Stimulated activated CD4-positive, alpha-beta T cell treated with anti-CD3 and anti-CD28 coated beads, Interleukin-2, amount 100 ng/mL, for 24 hours (primary cell): ENCODE data around the gene TLN1.

Experiments used
- DNase-seq, 2 donors: peaks; one replicate each; pipeline ENCODE4 v3.0.0-alpha.2; 2020

Gene TLN1

GRCh38 chr9:35705372-35705771 lies 26.6 kb downstream of the TLN1 start:
- DNase-seq = no peak

- DNase-seq = no peak
Observed at GRCh38 chr9:35703906-35704672, 27.9 kb downstream of the TLN1 start.

GRCh38 chr9:35702696-35703095 lies 29.3 kb downstream of the TLN1 start:
- DNase-seq = no peak

DNA sequence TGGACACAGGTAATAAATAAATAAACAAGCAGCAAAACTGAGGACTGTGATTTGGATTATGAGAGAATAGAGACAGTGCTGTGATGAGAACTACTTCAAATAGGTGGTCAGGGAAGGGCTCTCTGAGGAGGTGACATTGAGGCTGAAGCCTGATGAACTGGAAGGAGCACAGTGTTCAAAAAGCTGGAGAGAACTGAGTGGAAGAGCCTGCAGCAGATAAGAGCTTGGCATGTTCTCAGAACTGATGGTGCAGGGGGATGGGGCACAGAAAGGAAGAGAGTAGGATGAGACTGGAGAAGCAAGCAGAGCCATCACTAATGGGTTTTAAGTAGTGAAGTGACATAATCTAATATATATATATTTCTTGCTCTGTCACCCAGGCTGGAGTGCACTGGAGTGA lies 31.1 kb downstream of the TLN1 start:
- no peak for DNase-seq

DNA sequence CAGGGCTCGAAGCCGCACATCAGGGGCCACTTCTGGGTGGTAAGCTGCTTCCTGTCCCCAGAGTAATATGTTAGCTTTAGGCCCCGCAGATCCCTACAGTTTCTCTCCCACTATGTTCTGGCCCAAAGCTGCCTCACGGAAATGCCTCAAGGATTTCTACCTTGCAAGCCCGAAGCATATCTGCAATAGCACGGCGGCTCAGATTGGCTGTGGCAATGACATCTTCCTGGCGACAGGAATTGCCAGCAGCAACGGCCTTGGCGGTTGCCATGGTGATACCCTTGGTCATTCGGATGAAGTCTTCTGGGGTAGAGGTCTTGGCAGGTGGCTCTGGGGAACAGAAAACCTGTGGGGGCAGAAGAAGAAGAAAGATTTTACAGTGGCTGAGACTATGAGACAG lies 32.0 kb downstream of the TLN1 start:
- DNase-seq = no peak

DNA sequence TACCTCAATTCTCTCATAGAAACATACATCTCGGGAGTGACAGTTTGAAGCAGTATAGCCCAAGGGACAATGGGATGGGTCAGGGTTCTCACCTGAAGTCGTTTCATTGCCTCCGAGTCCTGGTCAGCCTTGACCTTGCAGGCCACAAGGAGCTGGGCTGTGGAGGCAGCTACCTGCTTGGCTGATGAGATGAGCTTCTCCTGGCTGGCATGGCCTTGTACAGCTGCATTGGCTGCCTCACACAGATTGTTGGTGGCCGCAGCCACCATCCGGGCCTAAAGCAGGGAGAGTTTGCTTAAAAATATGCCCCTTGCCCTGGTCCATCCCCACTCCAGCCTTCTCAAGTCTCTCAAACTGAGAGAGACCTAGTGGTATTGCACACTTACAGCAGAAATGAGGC lies 33.8 kb downstream of the TLN1 start:
- DNase-seq = no peak

DNA sequence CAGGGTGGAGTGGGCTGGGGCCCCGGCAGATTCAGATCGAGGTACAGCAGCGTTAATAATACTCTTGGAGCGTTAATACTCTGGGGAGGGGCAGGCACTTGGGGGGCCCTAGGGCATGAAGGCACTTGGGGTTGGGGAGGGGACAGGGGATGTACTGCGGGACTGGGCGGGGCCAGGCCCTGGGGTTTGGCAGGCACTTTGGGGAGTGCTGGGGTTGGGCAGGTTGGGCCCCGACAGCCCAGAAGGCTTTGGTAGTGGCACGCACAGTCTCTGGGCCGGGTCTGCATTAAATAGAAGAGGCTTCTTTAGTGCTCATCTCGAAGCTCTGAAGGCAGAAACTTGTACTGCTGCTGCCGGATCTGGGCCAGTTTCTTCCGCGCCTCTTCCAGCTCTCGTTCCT lies 34.5 kb downstream of the TLN1 start:
- DNase-seq = no peak

- DNase-seq = peak; percentile 59 to 63
Observed at GRCh38 chr9:35696520-35697215, 35.3 kb downstream of the TLN1 start.

DNA sequence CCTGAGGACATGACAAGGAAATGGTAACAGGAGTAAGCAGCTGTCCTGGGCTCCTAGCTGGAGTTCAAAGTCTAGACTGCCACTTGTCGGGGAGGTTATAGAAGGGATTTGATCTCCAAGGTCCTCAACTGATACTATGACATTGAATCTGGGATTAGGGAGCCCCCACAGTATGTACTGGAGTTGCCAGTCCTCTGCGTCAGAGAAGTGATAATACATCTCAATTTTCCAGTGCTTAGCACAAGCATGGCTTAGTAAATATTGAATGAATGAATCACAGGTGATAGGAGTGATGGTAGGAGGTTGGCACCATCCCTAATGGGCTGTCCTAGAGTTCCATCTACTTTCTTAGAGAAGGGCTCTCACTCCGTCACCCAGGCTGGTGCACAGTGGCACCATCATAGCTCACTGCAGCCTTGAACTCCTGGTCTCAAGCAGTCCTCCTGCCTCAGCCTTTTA lies 36.0 kb downstream of the TLN1 start:
- no peak for DNase-seq

DNA sequence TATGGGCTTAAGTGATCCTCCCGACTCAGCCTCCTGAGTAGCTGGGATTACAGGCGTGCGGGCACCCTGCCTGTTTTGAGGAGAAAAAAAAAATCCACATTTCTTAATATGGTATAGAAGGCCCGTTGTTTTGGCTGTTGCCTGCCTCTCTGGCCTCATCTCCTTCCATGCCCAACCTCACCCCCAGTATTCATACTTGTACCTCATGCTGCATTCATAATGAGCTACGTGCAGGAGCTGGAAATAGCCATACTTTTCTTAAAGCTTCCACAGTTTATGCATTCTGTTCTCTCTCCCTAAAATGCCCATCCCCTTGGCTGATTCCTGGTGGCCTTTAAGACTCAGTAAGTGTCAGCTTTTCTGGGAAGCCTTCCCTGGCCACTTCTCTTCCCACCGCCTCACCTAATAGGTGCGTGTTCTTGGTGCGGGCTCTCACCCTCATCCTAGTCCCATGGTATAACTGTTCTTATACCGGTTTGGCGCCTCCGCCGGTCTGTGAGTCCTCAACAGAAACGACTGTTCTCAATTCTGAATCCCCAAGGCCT lies 40.2 kb downstream of the TLN1 start:
- DNase-seq = no peak

DNA sequence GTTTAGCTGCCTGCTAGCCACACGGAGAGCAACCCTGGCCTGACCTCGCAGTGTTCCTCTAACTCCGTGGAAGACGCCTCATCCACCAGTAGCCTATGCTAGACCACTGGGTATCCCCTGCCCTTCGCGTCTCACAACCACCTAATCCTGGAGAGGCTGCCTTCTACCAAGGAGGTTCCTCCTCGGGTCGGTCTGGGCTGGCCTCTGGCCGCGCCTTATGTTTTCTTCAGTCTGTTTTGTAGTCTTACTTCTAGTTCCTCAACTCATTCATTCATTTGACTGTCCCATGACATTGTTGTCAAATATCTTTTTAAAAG lies 40.7 kb downstream of the TLN1 start:
- DNase-seq = no peak

GRCh38 chr9:35690614-35691333 lies 41.2 kb downstream of the TLN1 start:
- peak; percentile 48 to 63 for DNase-seq

DNA sequence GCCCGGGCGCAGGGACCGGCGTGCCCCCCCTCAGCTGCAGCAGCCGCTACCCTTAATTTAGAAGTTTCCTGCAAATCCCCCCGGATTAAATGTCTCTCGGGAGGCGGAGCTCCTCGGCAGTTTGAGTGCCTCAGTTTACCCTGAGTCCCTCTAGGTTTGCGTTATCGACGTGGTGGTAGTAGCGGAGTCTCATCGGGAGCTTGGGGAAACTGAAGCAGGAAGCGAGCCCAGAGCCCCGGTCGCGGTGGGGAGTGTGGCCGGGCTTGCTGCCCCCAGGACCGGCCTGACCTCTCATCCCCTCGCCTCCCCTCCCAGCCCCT lies 41.7 kb downstream of the TLN1 start:
- no peak for DNase-seq

DNA sequence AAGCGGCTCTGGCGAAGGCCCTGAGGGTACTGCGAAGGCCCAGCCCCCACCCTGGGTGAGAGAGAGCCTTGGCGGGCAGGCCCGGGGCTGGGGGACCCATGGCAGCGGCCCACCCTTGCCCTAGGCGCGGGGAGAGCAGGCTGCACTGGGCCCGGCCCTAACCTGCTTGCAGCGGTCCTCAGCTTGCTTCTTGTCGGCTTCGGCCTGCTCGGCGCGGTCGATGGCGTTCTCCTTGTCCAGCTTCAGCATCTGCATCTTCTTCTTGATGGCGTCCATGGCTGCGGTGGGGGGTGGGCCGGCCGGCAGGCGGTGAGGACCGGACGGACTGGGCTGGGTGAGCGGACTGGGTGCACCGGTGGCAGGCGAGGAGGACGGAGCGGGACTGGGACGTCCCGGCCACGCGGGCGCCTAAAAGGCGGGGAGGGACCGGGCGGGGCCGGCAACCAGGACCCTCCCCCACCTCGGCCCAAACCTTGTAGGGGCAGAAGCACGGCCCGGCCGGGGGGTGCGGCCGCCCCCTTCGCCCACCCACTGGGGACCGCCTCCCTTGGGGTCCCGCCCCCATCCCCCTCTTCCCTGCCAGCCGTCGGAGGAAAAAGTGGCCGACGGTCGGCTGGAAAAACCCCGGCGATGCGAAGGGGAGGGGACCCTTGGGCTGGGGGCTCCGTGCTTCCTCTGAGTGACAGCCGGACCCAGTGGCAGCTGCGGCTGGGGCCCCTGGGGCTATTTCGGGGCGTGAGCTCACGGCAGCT lies 42.3 kb downstream of the TLN1 start, which contains the start of gene TPM2:
TPM2 (minus strand) TSS at position 384 of the 752 bp plus-strand sequence; CDS start at position 276, 108 bp downstream.
- DNase-seq = no peak

DNA sequence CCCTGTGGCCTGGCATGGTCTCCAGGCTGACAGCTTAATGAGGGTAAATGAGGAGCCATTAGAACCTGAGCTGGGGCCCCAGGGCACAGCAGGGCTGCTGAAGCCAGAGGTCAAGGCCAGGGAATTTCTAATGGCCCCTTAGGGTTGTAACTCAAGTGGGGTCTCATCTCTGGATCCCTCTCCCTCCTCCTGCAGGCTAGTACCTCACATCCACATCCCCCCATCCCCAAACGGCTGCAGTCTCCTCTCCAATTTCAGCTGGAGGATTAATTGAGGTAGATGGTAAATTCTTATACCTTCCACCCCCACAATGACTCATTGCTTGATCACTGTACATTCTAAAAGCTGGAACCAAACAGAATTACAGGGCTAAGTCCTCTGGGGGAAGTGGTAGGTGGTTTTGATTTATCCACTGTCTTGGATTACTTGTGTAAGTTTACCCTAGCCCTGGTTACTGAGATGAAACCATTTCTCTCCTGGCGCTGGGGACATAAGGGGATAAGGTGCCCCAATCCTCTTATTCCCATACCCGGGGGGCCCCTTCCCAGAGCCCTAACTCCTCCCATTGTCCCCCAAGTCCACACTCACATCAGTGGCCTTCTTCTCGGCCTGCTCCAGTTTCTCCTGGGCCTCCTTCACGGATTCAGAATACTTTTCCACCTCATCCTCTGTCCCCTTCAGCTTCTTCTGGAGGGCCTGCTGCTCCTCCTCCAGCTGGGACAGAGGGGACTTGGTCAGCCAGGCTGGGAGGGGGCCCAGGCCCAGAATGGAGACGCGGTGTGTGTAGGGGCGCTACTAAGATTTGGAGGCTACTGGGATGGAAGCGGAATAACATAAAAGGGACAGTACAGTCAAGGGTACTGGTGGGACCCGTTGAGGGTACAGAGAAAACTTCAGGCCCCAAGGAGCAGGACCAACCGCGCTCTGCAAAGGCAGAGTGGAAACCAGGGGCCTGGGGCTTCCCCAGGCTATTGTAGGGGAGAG lies 43.1 kb downstream of the TLN1 start:
- DNase-seq = peak in 1 of 2 donors; percentile 21

DNA sequence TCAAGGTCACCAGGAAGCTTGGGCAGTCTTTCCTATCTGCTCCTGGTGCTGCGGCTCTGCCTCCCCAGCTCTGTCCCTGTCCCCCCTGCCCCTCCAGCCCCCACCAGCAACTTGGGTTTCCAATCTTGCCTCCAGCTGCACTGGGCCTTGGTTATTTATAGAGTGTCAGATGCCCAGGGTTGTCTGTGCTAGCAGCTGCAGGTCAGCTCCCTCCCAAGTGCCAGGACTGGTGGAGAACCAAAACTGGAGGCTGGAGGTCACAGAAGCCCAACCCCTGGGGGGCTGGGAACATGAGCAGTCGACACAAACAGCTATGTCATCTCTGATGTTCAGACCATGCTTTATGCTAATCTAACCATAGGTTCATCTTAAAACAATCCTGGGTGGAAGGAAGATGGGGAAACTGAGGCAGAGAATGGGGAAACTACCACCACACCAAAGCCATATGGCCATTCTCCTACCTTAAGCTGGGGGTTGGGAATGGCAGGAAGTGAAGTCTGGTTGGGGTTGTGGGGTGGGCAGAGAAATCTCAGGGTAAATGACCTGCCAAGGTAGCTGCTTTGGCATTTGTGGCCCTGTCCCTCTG lies 43.9 kb downstream of the TLN1 start:
- DNase-seq = no peak

DNA sequence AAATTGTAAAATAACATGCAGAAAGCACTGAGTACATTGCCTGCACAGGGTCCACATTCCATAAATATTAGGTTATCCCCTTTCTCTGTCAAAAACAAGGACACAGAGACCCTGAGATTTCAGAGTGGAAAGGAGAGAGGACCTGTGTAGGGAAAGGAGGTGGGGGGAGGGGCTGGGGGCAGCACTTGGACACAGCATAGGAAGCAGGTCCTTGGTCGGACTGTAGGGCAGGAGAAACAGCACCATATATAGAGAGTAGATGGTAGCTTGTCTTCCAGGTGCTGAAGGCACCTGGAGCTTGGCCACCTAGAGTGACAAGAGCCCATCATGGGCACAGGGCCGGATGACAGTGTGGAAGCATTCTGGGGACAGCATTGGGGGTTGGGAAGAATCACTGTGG lies 44.7 kb downstream of the TLN1 start:
- DNase-seq = no peak

- no peak for DNase-seq
Observed at GRCh38 chr9:35686222-35687203, 45.5 kb downstream of the TLN1 start.

- no peak for DNase-seq
Observed at GRCh38 chr9:35685506-35685905, 46.5 kb downstream of the TLN1 start.

DNA sequence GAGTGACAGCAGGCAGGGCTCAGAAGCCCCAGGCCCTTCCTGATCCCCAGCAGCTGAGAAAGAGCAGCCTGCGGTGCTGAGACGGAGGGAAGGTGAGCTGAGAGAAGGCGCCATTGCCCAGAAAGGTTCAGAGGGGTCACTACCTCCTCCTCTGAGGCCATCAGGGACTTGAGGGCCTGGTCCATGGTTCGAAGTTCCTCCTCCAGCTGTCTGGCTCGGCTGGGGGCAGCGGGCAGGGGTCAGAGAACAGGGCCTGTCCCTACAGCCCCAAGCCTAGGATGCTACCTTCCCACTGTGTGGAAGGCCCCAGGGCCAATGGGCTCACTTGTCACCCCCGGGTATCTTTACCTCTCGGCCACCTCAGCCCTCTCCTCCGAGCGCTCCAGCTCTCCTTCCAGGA lies 47.1 kb downstream of the TLN1 start:
- no peak for DNase-seq
